GM12875 (cell line): ENCODE results near the gene GRID1.

Experiments
- H3K4me3 ChIP-seq: one replicate; pipeline ENCODE4 v1.5.1; 2011; ENCODE audit warnings: low read depth, low read length, control low read depth
- CTCF ChIP-seq: IDR thresholded peaks from 2 replicates; pipeline ENCODE4 v1.5.1; 2011; ENCODE audit warnings: low read depth, mild to moderate bottlenecking, control low read depth, inconsistent platforms, low read length, moderate library complexity, borderline replicate concordance; ENCODE audit not compliant: insufficient read depth

Gene GRID1

GRCh38 chr10:86065711-86066251 lies 300.8 kb downstream of the GRID1 start:
- H3K4me3 ChIP-seq, result no peak overlapping the region
- no peak for TF ChIP-seq CTCF

GRCh38 chr10:86064931-86065662 lies 301.5 kb downstream of the GRID1 start:
- no peak for TF ChIP-seq CTCF
- H3K4me3 ChIP-seq, result no peak overlapping the region

- H3K4me3 ChIP-seq, result no peak overlapping the region
- TF ChIP-seq CTCF, result no peak
Measured at GRCh38 chr10:86064219-86064618, 302.4 kb downstream of the GRID1 start.

- no peak for TF ChIP-seq CTCF
Measured at GRCh38 chr10:86063341-86063740, 303.3 kb downstream of the GRID1 start.

GRCh38 chr10:86062647-86063145 lies 303.9 kb downstream of the GRID1 start:
- no peak overlapping the region for H3K4me3 ChIP-seq
- TF ChIP-seq CTCF, result no peak

More at GRCh38 chr10:86063341-86063740, 303.3 kb downstream of the GRID1 start:
- no peak overlapping the region for H3K4me3 ChIP-seq

GRCh38 chr10:86062198-86062550 lies 304.4 kb downstream of the GRID1 start:
- TF ChIP-seq CTCF, result no peak

More at GRCh38 chr10:86062198-86062550, 304.4 kb downstream of the GRID1 start:
- H3K4me3 ChIP-seq, result no peak overlapping the region
